Measurements from ENCODE around the gene ZC2HC1C.
"Not testable (repeated sequence)": the region's sequence is repeated elsewhere in the genome, so short reads cannot be mapped to it uniquely, and the experiment has no call there.

ZC2HC1C gene

DNA sequence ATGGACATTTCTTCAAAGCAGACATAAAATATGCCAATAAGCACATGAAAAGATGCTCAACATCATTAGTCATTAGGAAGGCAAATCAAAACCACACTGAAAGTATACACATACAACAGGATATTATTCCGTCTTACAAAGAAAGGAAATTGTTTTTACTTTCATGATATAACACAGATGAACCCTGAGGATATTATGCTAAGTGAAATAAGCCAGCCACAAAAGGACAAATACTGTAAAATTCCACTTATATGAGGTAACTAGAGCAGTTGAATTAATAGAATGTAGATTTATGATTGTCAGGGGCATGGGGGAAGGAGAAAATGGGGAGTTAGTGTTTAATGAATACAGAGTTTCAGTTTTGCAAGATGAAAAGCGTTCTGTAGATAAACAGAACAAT, 9.8 kb upstream of the ZC2HC1C start:
- DNase-seq: no peak

DNA sequence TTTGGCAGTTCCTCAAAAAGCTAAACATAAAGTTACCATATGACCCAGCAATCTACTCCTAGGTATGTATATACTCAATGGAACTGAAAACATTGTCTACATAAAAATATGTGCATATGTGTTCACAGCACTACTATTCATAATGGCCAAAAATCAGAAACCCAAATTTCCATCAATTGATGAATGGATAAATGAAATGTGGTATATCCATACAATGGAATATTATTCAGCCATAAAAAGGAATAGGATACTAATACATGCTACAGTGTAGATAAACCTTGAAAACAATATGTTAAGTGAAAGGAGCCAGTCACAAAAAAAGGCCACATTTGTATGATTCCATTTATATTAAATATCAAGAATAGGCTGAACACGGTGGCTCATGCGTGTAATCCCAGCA, 9.0 kb upstream of the ZC2HC1C start:
- no peak for DNase-seq

DNA sequence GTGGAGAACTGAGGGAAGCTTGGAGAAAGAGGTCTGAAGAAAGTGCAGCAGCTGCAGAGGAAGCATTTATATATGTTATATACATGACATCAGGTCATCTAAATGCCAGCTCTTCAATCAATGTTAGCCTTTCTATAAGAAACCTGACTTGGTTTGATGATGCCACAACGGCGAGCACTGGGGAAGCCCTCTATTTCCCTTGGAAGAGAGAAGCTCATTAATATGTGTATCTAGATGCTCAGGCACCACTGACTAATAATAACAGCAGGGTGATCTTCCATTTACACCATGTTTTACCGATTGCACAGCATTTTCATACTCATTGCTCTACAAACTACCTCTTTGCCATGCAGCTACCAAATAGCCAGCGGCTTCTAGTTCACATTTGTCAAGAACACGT, 6.4 kb upstream of the ZC2HC1C start:
- DNase-seq: no peak

DNA sequence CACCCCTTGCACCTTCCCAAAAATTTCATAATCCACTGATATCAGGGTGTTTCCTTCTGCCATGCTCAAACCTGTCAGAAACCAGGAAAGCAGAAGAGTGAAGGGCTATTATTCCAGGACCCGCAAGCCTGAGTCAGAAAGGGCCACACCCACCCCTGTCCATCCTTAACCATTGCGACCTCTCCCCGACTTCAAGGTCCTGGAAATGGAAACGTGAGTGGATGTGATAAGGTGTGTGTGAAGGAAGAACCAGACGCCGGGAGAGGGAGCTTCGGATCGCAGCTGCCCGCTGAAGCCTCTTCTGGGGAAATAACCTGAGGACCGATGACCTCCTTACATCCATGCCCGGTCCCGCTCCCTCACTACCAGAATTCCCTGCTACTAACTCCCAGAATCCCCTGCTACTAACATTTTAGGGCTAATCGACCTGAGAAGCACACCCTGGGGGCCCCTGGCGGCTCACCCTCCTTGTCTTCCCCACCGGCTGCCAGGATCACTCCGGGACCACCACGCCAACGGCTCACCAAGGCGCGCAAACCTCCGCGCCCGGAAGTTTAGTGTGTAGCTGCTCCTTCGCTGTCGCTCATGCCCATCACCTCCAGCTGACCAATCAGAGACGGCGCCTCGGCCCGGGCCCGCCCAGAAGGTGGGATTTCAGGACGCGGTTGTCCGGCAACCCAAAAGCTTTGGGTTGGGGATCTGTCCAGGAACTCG, 5.8 kb upstream of the ZC2HC1C start, which contains the start of gene ACYP1:
Gene ACYP1, minus strand, starts transcription at position 534 of the 714 bp plus-strand sequence. Its CDS starts 471 bp downstream, at position 63.
- peak; percentile 76 for DNase-seq

DNA sequence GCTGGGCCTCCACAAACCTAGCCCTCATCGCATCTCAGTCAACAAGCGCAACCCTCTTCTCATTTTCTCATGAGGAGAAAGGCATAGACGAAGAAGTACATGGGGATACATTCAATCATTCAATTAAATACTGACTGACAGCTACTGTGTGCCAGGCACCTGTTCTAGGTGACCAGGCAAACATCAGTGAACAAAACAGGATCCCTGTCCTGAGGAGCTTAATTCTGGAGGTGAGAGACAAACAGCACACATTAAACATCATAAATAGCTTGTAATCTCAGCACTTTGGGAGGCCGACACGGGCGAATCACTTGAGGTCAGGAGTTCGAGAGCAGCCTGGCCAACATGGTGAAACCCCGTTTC, 5.3 kb upstream of the ZC2HC1C start:
- no peak for DNase-seq

DNA sequence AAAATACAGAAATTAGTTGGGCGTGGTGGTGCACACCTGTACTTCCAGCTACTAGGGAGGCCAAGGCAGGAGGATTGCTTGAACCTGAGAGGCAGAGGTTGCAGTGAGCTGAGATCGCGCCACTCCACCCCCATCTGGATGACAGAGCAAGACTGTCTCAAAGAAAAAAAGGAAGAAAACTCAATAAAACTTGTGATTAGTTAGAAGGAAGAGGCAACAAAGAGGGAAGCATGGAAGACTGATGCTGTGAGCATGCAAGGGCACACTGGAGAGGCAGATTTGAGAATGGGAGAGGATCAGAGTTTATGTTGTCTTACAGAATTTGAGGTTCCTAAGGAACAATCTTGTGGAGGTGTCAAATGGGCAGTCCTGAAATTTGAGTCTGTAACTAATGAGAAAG, 2.8 kb upstream of the ZC2HC1C start:
- DNase-seq: no peak

DNA sequence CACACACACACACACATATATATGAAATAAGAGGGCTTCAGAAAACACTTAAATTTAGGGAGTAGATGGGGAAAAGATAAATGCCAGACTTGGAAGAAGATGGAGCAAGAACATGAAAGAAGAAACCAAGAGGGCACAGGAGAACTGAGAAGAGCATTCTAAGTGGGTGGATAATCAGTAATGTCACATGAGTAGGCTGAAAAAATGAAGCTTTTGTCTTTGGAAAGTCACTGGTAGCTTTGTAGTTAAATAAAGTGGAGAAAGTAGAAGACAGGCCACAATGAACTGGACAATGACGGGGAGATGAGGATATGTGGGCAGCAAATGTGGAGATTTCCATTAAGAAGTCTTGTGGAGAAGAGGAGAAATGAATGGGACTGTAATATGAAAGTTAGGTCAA, 2.2 kb upstream of the ZC2HC1C start:
- DNase-seq: no peak

DNA sequence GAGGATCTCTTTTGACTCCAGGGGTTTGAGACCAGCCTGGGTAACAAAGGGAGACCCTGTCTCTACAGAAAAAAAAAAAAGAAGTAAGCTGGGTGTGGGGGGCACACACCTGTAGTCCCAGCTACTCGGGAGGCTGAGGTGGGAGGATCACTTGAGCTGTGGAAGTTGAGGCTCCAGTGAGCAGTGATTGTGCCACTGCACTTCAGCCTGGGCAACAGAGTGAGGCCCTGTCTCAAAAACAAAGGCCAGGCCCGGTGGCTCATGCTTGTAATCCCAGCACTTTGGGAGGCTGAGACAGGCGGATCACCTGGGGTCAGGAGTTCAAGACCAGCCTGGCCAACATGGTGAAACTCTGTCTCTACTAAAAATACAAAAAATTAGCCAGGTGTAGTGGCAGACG, 1.7 kb upstream of the ZC2HC1C start:
- not testable (repeated sequence) for DNase-seq

DNA sequence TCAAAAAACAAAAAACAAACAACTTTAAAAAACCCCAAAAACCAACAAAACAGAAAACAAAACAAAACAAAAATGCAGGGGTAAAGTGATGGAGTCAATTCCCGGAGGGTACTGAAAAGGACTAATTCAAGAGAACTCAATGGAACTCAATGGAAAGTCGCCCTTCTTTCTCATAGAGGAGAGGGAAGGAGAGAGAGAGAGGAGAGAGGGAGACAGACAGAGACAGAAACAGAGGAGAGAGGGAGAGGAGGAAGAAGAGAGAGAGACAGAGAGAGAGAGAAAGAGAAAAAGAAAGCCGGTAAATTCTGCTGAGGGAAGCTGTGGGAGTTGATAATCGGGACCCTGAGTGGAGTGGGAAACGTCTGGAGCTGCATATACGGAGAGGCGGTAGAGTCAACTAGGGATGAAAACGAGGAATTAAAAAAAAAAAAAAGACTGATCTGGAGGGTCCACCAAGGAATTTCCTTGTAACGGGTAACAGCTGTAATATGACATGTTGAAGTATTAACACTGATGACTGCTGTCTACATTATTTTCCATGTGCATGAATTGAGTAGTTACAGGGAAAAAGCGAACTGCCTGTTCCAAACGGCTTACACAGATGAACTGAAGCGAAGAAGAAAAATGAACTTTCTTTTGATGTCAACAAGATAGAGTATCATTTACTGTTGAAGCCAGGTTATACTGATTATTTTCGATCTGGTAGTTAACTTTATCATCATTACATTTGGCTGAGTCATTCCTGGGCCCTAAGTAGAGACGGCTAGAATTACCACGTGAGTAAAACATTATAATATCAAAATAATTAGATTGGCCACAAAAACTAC, 934 bp upstream of the ZC2HC1C start:
- DNase-seq: no peak

DNA sequence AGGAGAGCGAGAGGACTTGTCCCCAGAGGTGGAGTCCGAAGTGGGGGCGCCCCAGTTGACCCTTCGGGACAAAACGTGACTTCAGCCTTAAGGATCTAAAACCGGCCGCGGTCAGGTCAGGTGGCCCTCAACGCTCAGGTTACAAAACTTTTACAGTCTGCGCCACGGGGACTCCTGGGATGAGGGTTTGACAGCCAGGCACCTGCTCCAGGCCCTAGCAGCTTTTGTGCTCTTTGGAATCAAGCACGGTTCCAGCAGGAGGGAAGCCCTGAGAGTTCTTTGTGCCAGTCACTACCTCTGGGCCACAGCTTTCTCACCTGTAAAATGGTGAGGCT, 337 bp downstream of the ZC2HC1C start:
- peak; percentile 68 for DNase-seq

DNA sequence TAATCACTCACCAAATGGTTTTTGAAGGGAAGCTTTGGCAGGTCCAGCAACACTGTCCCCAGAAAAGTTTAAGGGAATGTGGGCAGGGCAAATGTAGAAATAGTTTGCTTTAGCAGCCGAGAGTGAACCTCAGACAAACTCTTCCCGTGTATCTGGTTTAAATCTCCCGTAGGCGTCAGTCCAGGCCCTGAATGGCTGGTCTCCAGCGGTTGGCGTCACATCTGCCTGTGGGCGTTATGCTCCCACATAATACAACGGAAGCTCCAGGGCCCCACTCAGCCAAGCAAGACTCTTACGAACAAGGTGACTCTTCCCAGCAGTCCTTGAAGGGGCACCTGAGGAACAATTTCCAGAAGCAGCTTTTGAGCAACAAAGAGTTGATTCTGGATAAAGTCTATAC, 942 bp downstream of the ZC2HC1C start:
- DNase-seq: no peak

DNA sequence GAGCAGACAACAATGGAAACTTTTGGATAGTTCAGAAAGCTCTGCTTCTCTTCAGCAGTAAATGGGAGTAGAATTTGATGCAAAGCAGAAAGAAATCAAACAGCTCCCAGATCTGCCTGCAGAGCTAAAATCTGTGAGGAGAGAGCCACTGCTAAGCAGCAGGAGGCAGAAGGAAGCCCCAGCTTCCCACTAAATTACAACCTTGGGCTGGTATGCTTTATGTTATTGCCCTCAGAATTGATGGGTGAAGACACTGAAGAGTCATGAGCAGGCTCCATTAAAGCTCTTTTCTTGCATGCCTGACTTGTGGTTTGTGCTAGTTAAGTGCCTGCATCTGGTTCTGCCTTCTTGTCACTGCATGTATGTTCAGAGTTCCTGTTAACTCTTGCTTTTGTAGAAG, 8.4 kb downstream of the ZC2HC1C start:
- no peak for DNase-seq

DNA sequence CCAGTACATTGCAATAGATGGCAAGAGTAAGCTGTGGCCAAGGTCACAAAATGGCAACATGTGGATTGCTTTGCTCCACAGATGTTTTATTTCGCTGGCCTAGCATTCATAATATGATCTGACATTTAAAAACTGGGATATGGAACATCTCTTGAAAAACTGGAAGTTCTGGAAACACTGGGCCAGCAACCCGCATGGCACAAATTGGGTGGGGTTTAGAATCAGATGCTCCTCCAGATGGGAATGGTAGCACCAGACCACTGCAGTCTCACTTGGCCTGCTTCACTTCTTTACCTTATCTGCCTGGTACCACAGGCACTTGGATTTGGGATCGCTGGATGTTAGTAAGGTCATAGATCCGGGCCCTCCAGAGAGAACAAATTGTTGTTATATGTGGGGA, 10.1 kb downstream of the ZC2HC1C start:
- DNase-seq: no peak

DNA sequence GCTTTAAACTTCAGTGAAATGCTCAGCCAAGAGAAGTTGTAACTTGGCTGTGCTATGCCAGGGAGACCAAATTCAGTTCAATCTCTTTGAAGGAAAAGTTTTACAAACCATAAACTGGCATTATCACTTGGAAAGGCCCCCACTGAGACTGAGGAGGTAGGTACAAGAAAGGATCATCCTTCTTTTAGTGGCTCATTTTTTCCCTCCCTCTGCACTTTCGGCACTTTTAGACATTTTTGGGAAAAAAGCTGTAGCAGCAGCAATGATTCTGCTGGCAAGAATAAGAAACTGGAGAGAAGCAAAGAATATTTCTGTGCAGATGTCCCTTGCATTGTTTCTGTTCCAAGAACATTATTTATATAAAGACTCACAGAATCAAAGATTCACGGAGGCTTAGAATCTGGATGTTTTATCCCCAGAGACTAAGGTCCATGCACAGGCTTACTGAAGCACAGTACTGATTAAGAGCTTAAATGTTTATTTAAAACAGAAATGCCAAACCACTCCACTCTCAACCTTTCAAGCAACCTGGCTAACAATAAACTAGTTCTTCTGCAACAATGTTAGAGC, 12.3 kb downstream of the ZC2HC1C start:
- no peak for DNase-seq

DNA sequence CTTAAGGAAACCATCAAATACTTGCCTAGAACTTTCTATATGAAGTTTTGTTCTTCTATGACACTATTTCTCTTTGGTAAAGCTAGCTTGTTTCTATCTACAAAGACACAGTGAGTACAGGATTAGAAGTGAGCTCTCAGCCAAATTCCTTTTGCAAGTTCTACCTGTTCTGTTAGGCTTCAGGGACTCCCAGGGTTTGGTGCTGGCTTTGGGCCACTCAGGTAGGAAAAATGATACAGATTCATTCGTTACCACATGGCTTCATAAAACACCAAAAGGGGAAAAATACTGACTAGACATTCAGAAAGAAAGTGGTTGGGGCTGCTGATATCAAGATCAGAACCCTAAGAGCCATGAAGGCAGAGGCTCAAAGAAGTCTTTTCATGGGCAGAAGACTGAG, 13.8 kb downstream of the ZC2HC1C start:
- no peak for DNase-seq

DNA sequence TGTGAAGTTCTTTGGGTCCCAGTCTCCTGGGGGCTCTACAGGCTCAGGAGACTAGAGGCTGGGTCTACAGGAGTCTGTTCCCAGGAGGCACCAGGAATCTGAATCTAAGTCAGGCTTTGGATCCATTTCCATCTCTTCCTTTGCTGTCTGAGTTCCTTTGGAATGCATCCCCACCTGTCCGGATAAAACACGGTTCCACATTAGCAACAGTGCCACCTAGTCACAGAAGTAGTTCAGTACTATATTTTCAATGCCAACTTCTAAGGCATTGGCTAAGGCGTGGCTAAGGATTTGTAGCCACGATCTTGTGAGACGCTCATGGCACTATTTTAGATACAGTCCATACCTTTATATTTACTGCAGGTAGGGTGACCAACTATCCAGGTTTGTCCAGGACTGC, 15.1 kb downstream of the ZC2HC1C start:
- no peak for DNase-seq

DNA sequence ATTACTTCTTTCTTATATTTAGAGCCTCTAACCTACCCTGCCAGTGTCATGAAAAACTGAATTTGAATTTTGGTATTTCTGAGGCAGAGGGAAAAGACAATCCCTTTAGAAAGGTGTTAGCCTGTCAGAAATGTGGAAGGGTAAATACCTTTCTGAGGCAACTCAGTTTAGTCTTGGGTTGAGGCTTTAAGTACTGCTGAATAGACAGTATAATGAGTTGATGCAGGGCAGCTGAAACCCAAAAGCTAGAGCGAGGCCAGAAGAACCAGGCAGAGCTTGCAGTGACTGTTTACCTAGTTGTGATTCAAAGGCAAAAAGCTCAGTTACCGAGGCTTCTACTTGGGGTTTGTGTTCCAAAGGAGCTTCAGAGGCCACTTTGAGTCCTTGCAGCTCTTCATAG, 18.7 kb downstream of the ZC2HC1C start:
- no peak for DNase-seq

DNA sequence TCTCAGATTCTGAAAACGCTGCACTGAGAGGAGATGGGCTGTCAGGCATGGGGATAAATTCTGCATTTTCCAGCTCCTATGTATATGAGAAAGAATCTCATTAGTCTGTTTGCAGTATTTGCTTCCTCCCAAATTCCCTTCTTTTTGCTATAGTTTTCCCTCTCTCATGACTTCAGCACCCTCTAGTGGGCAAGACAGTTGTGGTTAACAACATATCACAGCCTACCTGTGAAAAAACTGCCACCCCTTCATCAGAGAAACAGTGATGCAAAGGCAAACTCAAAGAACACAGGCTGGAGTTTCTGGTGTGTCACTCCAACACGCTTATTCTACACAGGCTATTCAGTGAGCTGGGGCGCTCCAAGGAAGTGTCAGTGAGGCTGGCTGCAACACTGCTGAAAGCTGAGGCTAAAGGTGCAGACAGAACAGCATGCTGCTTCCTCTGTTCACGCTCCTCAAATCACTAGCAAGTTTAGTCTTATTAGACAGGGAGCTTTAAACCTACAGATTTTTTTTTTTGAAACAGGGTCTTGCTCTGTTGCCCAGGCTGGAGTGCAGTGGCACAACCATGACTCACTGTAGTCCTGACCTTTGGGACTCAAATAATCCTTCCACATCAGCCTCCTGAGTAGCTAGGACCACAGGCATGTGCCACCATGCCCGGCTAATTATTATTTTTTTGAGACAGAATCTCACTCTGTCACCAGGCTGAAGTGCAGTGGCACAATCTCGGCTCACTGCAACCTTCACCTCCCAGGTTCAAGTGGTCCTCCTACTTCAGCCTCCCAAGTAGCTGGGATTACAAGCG, 19.3 kb downstream of the ZC2HC1C start:
- no peak for DNase-seq

DNA sequence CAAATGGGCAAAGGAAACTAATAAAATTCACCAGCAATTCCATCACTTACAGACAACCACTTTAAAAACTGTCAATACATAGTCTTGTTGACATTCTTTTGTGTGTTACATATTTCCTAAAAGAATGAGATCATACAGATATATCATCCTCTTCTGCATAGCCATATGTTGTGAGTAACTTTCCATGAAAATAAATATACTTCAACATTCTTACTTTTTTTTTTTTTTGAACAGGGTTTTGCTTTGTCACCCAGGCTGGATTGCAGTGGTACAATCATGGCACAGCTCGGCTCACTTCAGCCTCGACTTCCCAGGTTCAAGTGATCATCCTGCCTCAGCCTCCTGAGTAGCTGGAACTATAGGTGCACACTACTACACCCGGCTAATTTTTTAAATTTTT, 20.9 kb downstream of the ZC2HC1C start:
- no peak for DNase-seq

DNA sequence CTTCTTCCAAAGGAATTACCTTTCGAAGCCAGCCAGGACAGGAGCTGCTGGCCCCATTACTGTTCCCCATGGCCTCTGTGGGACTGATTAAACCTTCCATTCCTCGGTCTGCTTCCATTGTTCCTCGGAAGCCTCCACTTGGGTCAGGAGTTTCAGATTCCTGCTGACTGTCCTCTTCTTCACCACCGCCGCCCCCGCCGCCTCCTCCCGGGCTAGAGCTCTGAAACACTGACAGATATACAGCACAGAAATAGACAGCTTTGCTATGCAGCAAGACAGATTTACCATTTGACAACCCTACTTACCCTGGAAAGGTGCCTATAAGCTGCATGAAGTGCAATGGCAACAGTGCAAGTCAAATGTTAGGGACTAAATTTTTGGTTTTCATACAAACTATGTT, 21.8 kb downstream of the ZC2HC1C start:
- DNase-seq: no peak

DNA sequence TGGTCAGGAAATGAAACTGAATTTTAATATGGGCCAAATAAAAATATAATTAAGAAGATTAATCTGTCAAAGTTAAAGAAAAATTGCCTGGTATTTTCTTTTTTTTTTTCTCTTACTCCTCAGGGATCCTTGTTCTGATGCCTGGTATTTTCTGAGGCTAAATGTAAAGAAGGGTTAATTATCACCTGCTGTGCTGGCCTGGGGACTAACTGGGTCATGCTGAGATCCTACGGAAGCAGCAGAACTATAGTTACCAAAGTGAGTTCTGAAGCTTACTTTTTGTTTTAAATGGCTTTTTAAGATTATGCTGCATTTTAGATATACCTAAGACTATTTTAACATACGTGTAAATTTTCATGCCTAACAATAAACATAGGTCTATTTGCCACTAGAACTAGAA, 23.3 kb downstream of the ZC2HC1C start:
- no peak for DNase-seq

DNA sequence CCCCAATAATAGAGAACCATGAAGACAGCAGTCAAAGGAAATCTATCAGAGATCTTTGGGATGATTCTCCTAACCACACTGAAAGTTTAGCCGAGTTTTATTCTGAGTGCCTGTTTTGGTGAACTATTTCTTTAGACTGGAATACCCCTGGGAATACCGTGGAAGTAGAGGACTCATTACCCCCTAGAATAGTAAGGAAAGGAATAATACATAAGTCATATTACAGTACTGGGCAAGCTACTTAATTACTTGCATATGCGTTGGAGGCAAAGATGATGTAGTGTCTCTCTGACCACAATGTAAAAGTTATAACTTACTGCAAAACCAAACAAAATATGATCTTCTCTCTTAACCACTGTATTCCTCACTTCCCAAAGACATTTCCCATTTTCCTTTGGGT, 25.5 kb downstream of the ZC2HC1C start:
- DNase-seq: no peak

DNA sequence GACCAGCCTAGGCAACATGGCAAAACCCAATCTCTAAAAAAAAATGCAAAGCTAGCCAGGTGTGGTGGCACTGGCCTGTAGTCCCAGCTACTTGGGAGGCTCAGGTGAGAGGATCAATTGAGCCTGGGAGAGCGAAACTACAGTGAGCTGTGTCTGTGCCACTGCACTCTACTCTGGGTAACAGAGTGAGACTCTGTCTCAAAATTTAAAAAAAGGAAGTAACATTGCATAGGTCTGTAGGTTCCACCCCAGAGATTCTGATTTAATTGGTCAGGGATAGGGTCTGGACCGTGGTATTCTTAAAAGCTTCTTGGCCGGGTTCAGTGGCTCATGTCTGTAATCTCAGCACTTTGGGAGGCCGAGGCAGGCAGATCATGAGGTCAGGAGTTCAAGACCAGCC, 26.2 kb downstream of the ZC2HC1C start:
- DNase-seq: no peak

DNA sequence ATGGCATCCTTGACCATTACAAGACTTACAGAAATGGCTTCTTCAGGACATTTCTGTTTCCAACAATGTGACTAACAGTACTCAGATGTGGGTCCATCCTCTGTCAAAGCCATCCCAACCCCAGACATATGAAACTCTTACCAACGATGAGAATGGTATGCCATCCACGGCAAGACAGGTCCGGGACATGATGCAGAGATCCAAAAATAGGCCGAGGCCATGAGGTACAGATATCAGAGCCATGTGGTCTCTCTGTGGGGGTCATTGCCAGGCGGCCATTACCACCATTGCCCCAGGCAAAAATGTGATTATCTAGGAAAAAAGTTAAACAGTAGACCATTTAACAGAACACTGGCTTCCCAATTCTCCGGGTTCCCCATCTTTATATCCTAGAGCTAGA, 27.5 kb downstream of the ZC2HC1C start:
- no peak for DNase-seq
